ENCODE measurements around the gene TMEM187.

TMEM187 gene

DNA sequence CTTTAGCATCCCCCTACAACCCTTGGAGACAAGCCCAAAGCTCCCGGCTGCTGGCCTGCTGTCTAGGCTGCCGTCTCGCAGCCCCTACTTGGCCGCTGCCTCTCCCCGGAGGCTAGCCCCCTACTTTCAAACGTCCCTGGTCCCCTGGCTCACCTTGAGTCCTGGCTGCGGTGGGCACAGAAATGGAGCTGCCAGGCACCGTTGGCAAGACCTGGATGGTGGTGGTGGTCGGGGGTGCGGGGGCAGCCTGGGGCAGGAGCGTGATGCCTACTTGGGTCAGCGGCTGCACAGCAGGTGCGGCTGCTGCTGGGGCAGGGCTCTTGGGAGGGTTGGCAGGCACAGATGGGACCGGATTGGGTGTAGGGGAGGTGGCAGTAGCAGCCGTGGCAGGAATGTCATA is 12.9 kb upstream of the TMEM187 start:
- no peak overlapping the region for H3K9ac ChIP-seq (ENCODE audit: low read depth, low read length)
- peaks cover 68% of the 10 kb centered on the region for H3K36me3 ChIP-seq (ENCODE audit: insufficient read depth, low read length)

DNA sequence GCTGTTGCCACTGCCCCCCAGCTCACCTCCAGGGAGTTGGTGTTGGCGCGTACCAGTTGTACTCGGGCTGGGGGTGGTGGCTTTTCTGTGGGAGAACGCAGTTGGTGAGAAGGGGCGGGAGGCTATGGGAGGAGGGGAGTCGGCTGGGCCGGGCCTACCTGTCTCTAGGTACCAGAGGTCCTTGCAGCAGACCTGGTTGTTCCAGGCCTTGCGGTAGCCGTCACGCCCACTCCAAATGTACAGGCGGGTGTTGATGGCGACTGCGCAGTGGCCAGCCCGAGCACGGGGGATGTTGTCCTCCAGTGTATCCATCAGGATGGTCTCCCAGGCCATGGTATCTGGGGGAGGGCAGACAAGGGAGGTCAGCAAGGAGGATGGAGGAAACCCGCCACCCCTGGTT is 12.5 kb upstream of the TMEM187 start:
- H3K4me2 ChIP-seq (ENCODE audit: low read length), result no peak overlapping the region
- H3K9ac ChIP-seq (ENCODE audit: low read depth, low read length), result no peak overlapping the region
- no peaks in the 10 kb centered on the region for H3K9me3 ChIP-seq (replicated peaks; ENCODE audit: low read length)
- peaks cover 64% of the 10 kb centered on the region for H3K36me3 ChIP-seq (ENCODE audit: insufficient read depth, low read length)
- no peaks in the 10 kb centered on the region for H3K27me3 ChIP-seq (ENCODE audit: control insufficient read depth, insufficient read depth, low read length)
- no peaks in the 10 kb centered on the region for H3K4me1 ChIP-seq (ENCODE audit: control insufficient read depth, insufficient read depth, low read length)
- H3K4me3 ChIP-seq (ENCODE audit: low read length), result no peak overlapping the region

More for the DNA sequence above, 12.9 kb upstream of the TMEM187 start:
- Histone ChIP-seq H3K27me3 (ENCODE audit: control insufficient read depth, insufficient read depth, low read length) (no peaks in the 10 kb centered on the region), H3K4me3 (ENCODE audit: low read length) (no peak overlapping the region), H3K4me2 (ENCODE audit: low read length) (no peak overlapping the region), H3K9me3 (replicated peaks; ENCODE audit: low read length) (no peaks in the 10 kb centered on the region), H3K4me1 (ENCODE audit: control insufficient read depth, insufficient read depth, low read length) (no peaks in the 10 kb centered on the region)

DNA sequence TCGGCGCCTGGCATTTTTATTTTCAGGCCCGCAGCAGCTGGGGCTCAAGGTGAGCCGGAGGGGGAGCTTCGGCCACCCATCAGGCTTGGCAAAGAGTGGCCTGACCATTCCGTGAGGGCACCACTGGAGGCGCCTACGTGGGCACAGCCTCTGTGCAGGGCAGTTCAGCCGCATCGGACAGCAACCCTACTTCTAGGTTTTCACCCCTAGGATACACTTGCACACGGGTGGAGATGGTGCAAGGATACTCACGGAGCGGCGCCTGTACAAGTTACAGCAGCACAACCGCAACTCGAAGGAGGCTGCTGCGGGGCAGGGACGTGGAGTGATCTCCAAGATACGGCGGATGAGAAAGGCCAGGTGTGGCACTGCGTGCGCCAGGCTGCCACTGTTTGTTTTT is 11.8 kb upstream of the TMEM187 start:
- Histone ChIP-seq H3K4me2 (ENCODE audit: low read length) (no peak overlapping the region), H3K27me3 (ENCODE audit: control insufficient read depth, insufficient read depth, low read length) (no peaks in the 10 kb centered on the region), H3K4me1 (ENCODE audit: control insufficient read depth, insufficient read depth, low read length) (peaks cover under 1% of the 10 kb centered on the region), H3K36me3 (ENCODE audit: insufficient read depth, low read length) (peaks cover 59% of the 10 kb centered on the region), H3K4me3 (ENCODE audit: low read length) (no peak overlapping the region), H3K9ac (ENCODE audit: low read depth, low read length) (no peak overlapping the region), H3K9me3 (replicated peaks; ENCODE audit: low read length) (no peaks in the 10 kb centered on the region)

DNA sequence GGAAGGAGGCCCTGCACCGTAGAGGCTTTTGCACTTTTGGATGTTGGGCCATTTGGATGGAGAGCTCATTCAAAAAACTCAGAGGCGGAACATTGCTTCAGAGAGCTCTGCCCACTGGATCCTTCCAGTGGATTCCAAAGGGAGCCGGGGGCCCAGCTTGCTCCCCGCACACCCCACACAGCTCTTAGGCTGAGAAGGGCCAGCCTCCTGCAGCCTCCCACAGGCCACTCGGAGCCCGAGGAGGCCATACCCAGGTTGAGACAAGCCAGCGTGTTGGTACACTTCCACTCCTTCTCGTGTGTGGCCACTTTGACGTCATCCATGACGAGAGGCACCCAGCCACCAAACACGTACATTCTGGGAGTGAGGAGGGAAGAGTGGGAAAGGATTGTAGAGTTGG is 11.3 kb upstream of the TMEM187 start:
- Histone ChIP-seq H3K4me2 (ENCODE audit: low read length) (no peak overlapping the region), H3K9me3 (replicated peaks; ENCODE audit: low read length) (no peaks in the 10 kb centered on the region), H3K4me1 (ENCODE audit: control insufficient read depth, insufficient read depth, low read length) (peaks cover 6% of the 10 kb centered on the region), H3K9ac (ENCODE audit: low read depth, low read length) (no peak overlapping the region), H3K27me3 (ENCODE audit: control insufficient read depth, insufficient read depth, low read length) (no peaks in the 10 kb centered on the region), H3K36me3 (ENCODE audit: insufficient read depth, low read length) (peaks cover 54% of the 10 kb centered on the region), H3K4me3 (ENCODE audit: low read length) (no peak overlapping the region)

DNA sequence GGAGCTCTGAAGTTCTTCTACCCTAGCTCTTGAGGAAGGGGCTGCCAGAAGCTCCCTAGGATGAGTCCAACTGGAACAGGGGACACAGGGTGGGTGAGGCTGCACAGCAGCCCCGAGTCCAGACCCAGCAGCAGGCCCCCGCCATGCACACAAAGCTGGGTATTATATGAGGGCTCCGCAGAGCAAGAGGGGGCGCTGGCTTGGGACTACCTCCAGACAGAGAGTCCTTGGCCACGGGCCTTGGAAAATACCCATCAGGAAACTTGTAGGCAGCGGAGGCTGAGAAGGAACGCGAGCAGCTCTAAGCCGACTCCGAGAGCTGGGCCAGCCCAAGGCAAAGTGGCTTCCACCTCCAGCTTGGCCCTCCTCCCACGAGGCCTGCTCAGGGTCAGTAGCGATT is 9.0 kb upstream of the TMEM187 start:
- Histone ChIP-seq H3K4me2 (ENCODE audit: low read length) (no peak overlapping the region), H3K4me3 (ENCODE audit: low read length) (no peak overlapping the region), H3K36me3 (ENCODE audit: insufficient read depth, low read length) (peaks cover 39% of the 10 kb centered on the region), H3K27me3 (ENCODE audit: control insufficient read depth, insufficient read depth, low read length) (no peaks in the 10 kb centered on the region), H3K4me1 (ENCODE audit: control insufficient read depth, insufficient read depth, low read length) (peaks cover 28% of the 10 kb centered on the region), H3K9ac (ENCODE audit: low read depth, low read length) (no peak overlapping the region), H3K9me3 (replicated peaks; ENCODE audit: low read length) (no peaks in the 10 kb centered on the region)

DNA sequence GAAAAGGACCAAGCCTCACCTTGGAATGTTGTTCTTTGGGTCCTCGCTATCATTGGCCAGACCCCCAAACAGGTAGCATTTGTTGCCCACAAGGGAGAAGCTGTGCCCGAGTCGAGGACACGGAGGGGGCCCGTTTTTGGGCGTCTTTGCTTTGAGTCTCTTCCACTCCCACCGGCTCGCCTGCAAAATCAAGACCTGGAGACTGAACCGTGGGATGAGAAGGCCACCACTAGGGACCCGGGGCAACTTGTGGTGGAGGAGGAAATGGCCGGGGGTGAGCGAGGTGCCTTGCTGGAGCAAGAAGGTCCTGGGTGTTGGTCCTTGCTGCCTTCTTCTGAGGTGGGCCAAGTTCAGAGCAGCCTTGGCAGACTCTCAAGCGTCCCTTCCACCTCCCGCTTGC is 8.4 kb upstream of the TMEM187 start:
- Histone ChIP-seq H3K27me3 (ENCODE audit: control insufficient read depth, insufficient read depth, low read length) (no peaks in the 10 kb centered on the region), H3K4me3 (ENCODE audit: low read length) (no peak overlapping the region), H3K9me3 (replicated peaks; ENCODE audit: low read length) (no peaks in the 10 kb centered on the region), H3K4me1 (ENCODE audit: control insufficient read depth, insufficient read depth, low read length) (peaks cover 33% of the 10 kb centered on the region), H3K4me2 (ENCODE audit: low read length) (no peak overlapping the region), H3K36me3 (ENCODE audit: insufficient read depth, low read length) (peaks cover 41% of the 10 kb centered on the region), H3K9ac (ENCODE audit: low read depth, low read length) (no peak overlapping the region)

DNA sequence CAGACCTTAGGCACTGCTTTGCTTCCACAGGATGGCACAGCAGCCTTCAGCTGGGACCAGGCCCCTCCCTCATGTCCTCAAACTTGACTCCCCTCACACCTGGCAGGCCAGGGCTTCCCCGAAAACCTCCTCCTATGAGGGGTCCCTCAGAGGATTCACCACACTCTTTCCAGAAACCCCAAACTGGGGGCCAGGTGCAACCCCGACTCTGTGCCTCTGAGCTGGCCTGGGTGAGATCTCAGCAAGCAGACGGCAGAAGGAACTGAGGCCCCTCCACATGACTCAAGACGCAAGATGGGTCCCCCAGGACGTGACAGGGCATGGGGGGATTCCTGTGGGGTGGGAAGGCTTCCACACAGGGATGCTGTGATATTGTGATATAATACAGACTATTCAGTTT is 7.1 kb upstream of the TMEM187 start:
- Histone ChIP-seq H3K27me3 (ENCODE audit: control insufficient read depth, insufficient read depth, low read length) (no peaks in the 10 kb centered on the region), H3K4me1 (ENCODE audit: control insufficient read depth, insufficient read depth, low read length) (peaks cover 33% of the 10 kb centered on the region), H3K9ac (ENCODE audit: low read depth, low read length) (no peak overlapping the region), H3K4me2 (ENCODE audit: low read length) (no peak overlapping the region), H3K9me3 (replicated peaks; ENCODE audit: low read length) (no peaks in the 10 kb centered on the region), H3K4me3 (ENCODE audit: low read length) (no peak overlapping the region), H3K36me3 (ENCODE audit: insufficient read depth, low read length) (peaks cover 35% of the 10 kb centered on the region)

DNA sequence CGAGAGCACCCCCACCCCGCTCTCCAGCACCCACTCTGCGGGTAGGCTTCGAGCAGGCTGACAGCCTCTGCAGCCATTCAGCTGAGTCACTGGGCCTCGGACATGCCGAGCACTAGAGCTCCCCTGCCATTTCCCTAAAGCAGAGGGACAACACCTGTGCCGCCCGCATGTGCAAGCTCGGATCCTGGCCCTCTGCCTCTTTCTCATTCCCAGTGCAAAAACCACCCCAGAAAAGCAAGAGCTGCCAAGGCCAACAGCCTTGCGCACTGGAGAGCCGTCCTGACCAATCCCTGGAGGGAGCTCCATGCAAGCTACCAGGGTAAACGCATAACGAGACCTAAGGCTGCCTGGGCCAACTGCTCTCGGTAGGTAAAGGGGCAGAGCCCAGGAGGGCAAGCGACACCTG is 6.3 kb upstream of the TMEM187 start:
- Histone ChIP-seq H3K4me1 (ENCODE audit: control insufficient read depth, insufficient read depth, low read length) (peaks cover 33% of the 10 kb centered on the region), H3K36me3 (ENCODE audit: insufficient read depth, low read length) (peaks cover 27% of the 10 kb centered on the region), H3K9me3 (replicated peaks; ENCODE audit: low read length) (no peaks in the 10 kb centered on the region), H3K4me2 (ENCODE audit: low read length) (peak overlapping the region; percentile 88), H3K4me3 (ENCODE audit: low read length) (peak overlapping the region; percentile 5), H3K27me3 (ENCODE audit: control insufficient read depth, insufficient read depth, low read length) (no peaks in the 10 kb centered on the region), H3K9ac (ENCODE audit: low read depth, low read length) (peak overlapping the region; percentile 4)

DNA sequence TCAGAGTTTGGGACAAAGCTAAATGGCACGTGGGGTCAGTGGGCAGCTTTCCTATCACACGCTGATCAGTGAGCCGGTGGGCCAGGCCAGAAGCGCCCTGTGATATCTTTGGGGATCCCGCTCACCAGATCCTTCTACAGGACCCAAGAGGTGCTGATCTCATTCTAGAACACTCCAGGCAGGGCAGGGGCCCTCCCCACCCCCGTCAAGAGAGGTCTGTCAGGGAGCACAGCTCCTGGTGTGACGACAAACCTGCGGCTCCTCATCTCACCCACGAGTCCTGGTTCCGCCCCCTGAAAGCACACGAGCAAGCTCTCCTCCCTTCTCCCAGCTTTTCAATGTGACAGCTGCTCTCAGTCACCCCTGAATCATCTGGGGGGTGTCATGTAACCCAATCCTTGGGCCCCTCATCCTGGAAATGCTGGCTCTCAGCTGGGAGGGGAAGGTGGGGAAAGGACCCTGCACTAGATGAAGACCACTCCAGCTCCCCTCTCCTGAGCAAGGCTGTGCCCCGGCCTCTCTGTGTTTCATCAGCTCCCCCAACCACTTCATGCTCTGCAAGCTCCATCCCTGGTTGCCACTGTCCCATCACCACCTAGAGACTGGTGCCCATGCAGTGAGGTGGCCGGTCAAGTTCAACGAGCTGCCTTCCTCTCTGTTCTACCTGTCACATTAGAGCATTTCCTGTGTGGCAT is 5.6 kb upstream of the TMEM187 start:
- Histone ChIP-seq H3K9ac (ENCODE audit: low read depth, low read length) (peak overlapping the region; percentile 4), H3K4me1 (ENCODE audit: control insufficient read depth, insufficient read depth, low read length) (peaks cover 33% of the 10 kb centered on the region), H3K36me3 (ENCODE audit: insufficient read depth, low read length) (peaks cover 21% of the 10 kb centered on the region), H3K4me3 (ENCODE audit: low read length) (peak overlapping the region; percentile 5), H3K27me3 (ENCODE audit: control insufficient read depth, insufficient read depth, low read length) (no peaks in the 10 kb centered on the region), H3K4me2 (ENCODE audit: low read length) (peak overlapping the region; percentile 88), H3K9me3 (replicated peaks; ENCODE audit: low read length) (no peaks in the 10 kb centered on the region)

DNA sequence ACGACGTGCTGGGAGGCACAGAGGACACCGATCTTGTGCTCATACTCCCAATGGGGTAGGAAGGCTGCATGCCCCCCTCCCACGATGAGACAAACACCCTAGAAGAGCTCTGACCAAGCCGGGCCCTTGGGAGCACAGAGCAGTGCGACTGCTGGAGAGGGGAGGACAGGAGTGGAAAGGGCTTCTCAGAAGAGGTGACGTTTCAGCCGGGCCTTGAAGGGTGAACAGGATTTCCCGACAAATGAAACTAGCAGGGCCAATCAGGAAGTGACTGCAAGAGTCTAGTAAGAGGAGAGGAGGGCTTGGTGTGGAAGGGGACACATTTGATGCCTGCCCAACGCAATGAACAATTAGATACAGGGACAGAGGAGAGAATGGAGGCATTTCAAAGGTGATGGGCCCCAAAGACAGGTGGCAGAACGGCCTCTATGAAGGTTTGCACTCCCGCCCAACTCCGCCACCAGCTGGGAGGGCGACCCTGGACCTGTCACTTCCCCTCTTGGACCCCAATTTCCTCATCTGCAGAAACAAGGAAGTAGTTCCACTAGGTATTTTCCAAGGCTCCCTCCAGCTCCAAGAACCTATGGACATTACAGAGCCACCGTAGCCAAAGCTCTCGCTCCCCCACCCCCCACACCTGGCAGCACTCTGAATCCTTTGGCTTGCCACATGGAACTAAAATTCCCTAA is 4.9 kb upstream of the TMEM187 start:
- Histone ChIP-seq H3K27me3 (ENCODE audit: control insufficient read depth, insufficient read depth, low read length) (no peaks in the 10 kb centered on the region), H3K9ac (ENCODE audit: low read depth, low read length) (no peak overlapping the region), H3K4me3 (ENCODE audit: low read length) (peak overlapping the region; percentile 85), H3K4me1 (ENCODE audit: control insufficient read depth, insufficient read depth, low read length) (peaks cover 33% of the 10 kb centered on the region), H3K36me3 (ENCODE audit: insufficient read depth, low read length) (peaks cover 16% of the 10 kb centered on the region), H3K4me2 (ENCODE audit: low read length) (peak overlapping the region; percentile 88), H3K9me3 (replicated peaks; ENCODE audit: low read length) (no peaks in the 10 kb centered on the region)

DNA sequence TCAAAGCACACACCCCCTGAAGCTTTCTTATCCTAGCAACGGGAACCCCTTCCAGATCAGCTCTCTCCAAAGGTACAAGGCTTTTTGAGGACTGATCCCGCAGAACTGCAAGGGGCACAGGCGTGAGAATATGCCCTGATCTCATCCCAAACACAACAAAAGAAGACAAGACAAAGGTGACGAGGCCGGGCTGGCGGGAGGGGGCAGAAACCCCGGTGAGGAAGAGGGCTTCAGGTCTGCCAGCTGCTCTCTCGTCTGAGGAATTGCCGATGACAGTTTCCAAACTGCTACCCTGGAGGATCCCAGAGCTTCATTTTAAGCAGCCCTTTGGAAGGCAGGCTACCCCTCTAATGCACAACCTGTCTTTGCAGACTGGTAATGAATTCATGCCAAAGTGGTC is 4.3 kb upstream of the TMEM187 start:
- peaks cover 10% of the 10 kb centered on the region for H3K36me3 ChIP-seq (ENCODE audit: insufficient read depth, low read length)

DNA sequence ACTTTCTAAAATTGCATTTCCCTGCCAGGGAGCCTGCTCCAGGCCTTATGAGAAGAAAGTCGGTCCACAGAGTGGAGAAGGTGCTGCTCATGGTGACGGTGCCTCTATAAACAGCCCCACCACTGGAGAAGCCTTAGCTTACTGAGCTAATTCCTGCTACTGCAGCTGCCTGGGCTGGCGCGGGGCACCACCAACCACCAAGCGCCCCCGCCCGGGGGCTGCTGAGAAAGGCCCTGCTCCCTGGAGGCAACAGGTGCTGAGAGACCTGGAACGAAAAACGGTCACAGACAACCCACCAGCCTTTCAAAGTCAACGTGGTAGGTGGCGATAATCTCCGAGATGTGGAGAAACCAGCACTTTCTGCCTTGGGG is 3.8 kb upstream of the TMEM187 start:
- Histone ChIP-seq H3K27me3 (ENCODE audit: control insufficient read depth, insufficient read depth, low read length) (no peaks in the 10 kb centered on the region), H3K9me3 (replicated peaks; ENCODE audit: low read length) (no peaks in the 10 kb centered on the region), H3K4me3 (ENCODE audit: low read length) (peak overlapping the region; percentile 85), H3K4me1 (ENCODE audit: control insufficient read depth, insufficient read depth, low read length) (peaks cover 39% of the 10 kb centered on the region), H3K36me3 (ENCODE audit: insufficient read depth, low read length) (peaks cover 10% of the 10 kb centered on the region), H3K9ac (ENCODE audit: low read depth, low read length) (peak overlapping the region; percentile 76), H3K4me2 (ENCODE audit: low read length) (peak overlapping the region; percentile 88)

More for the DNA sequence above, 4.3 kb upstream of the TMEM187 start:
- H3K4me2 ChIP-seq (ENCODE audit: low read length), result peak overlapping the region; percentile 88
- peak overlapping the region; percentile 76 for H3K9ac ChIP-seq (ENCODE audit: low read depth, low read length)
- H3K4me3 ChIP-seq (ENCODE audit: low read length), result peak overlapping the region; percentile 85
- no peaks in the 10 kb centered on the region for H3K27me3 ChIP-seq (ENCODE audit: control insufficient read depth, insufficient read depth, low read length)
- H3K9me3 ChIP-seq (replicated peaks; ENCODE audit: low read length), result no peaks in the 10 kb centered on the region
- peaks cover 34% of the 10 kb centered on the region for H3K4me1 ChIP-seq (ENCODE audit: control insufficient read depth, insufficient read depth, low read length)
